SK-N-SH (cell line): ENCODE measurements around the gene PRKAG1. TPM values are rescaled to one million over a fixed set of nuclear protein-coding genes. Genes with fewer than 3 reads are reported as not detected.

Experiments used
- CTCF ChIA-PET: fragments of 300-600, 350-600 bp; formaldehyde crosslinking; extraction: SDS; loops from one replicate; lab custom pipeline; 2021; lab: Yijun Ruan, JAX
- POLR2A ChIA-PET: fragments of 350-600 bp; sonication (Branson Sonifier 250); formaldehyde crosslinking; extraction: SDS; loops from one replicate; lab custom pipeline; 2020; ENCODE audit warnings: antibody characterized with exemption, inconsistent platforms; lab: Yijun Ruan, JAX
- DNase-seq: peaks from one replicate; pipeline ENCODE4 v3.0.0; 2012
- H2AFZ ChIP-seq: fragments of 200-600 bp; sonication (generic); 2 replicates; pipeline ENCODE4 v1.8.1; 2016; ENCODE audit warnings: antibody characterized with exemption, mild to moderate bottlenecking, low read depth
- H3F3A ChIP-seq: fragments of 200-600 bp; sonication (generic); replicated peaks from 2 replicates; pipeline ENCODE3; 2016; ENCODE audit warnings: antibody characterized with exemption, mild to moderate bottlenecking; ENCODE audit not compliant: insufficient read depth
- H3K27ac ChIP-seq, 2 experiments: fragments of 200-500 bp in 1 of 2; fragments of 200-600 bp in 1 of 2; sonication (Bioruptor generic) in 1 of 2; sonication (generic), shearing (Covaris generic) in 1 of 2; 2 replicates each; pipeline versions ENCODE4 v1.5.1 to v1.6.1; 2014 to 2016; ENCODE audit warnings: low read depth in 2 of 2, inconsistent platforms in 1 of 2, low read length in 1 of 2, mild to moderate bottlenecking in 1 of 2, mixed read lengths in 1 of 2
- H3K27me3 ChIP-seq: fragments of 200-600 bp; sonication (generic), shearing (Covaris generic); 2 replicates; pipeline ENCODE4 v1.6.1; 2016; ENCODE audit warnings: mixed run types; ENCODE audit not compliant: insufficient read depth
- H3K36me3 ChIP-seq, 2 experiments: fragments of 200-500 bp in 1 of 2; fragments of 200-600 bp in 1 of 2; sonication (Bioruptor generic) in 1 of 2; sonication (generic) in 1 of 2; replicated peaks in 1 of 2; 2 replicates each; pipeline versions ENCODE3 to v1.5.1; 2014 to 2016; ENCODE audit warnings: low read length in 1 of 2, mild to moderate bottlenecking in 1 of 2; ENCODE audit not compliant: insufficient read depth in 2 of 2, control insufficient read depth in 1 of 2
- H3K4me1 ChIP-seq, 2 experiments: fragments of 200-500 bp in 1 of 2; fragments of 200-600 bp in 1 of 2; sonication (Bioruptor generic) in 1 of 2; sonication (generic), shearing (Covaris generic) in 1 of 2; 2 replicates each; pipeline versions ENCODE4 v1.5.1 to v1.6.1; 2014 to 2016; ENCODE audit warnings: low read depth in 1 of 2, low read length in 1 of 2, mixed run types in 1 of 2; ENCODE audit not compliant: insufficient read depth in 2 of 2, control insufficient read depth in 1 of 2
- H3K4me2 ChIP-seq: fragments of 200-600 bp; sonication (generic), shearing (Covaris generic); 2 replicates; pipeline ENCODE4 v1.6.1; 2017; ENCODE audit warnings: mixed run types
- H3K4me3 ChIP-seq, 2 experiments: fragments of 200-500 bp in 1 of 2; fragments of 200-600 bp in 1 of 2; sonication (Bioruptor generic) in 1 of 2; sonication (generic), shearing (Covaris generic) in 1 of 2; 2 replicates each; pipeline versions ENCODE4 v1.5.1 to v1.8.1; 2014 to 2016; ENCODE audit warnings: low read depth in 2 of 2, inconsistent platforms in 1 of 2, low read length in 1 of 2, mild to moderate bottlenecking in 1 of 2, mixed read lengths in 1 of 2, moderate library complexity in 1 of 2
- H3K79me2 ChIP-seq: fragments of 200-600 bp; sonication (generic); 2 replicates; pipeline ENCODE4 v1.8.1; 2017; ENCODE audit warnings: mild to moderate bottlenecking; ENCODE audit not compliant: insufficient read depth
- H3K9ac ChIP-seq: fragments of 200-600 bp; sonication (generic); 2 replicates; pipeline ENCODE4 v1.6.1; 2017; ENCODE audit warnings: mixed run types
- H3K9me2 ChIP-seq: fragments of 200-600 bp; sonication (generic); 2 replicates; pipeline ENCODE4 v1.6.1; 2017; ENCODE audit warnings: mixed run types
- H3K9me3 ChIP-seq: fragments of 200-600 bp; sonication (generic); 2 replicates; pipeline ENCODE4 v1.6.1; 2017; ENCODE audit warnings: mixed run types, mild to moderate bottlenecking, moderate library complexity
- H4K20me1 ChIP-seq: fragments of 200-600 bp; sonication (generic); 2 replicates; pipeline ENCODE4 v1.6.1; 2017; ENCODE audit warnings: mild to moderate bottlenecking, mixed run types; ENCODE audit not compliant: insufficient read depth
- EZH2phosphoT487 ChIP-seq: fragments of 200-600 bp; sonication (generic); IDR thresholded peaks from 2 replicates; pipeline ENCODE4 v1.6.1; 2017; ENCODE audit warnings: low read depth, mixed run types, mild to moderate bottlenecking, antibody characterized with exemption, moderate library complexity, borderline replicate concordance
- FOXM1 ChIP-seq: IDR thresholded peaks from 2 replicates; pipeline ENCODE4 v1.4.0; 2012; ENCODE audit warnings: low read depth, mild to moderate bottlenecking
- JUND ChIP-seq: IDR thresholded peaks from 2 replicates; pipeline ENCODE4 v1.4.0; 2012
- MEF2A ChIP-seq: IDR thresholded peaks from 2 replicates; pipeline ENCODE4 v1.4.0; 2012; ENCODE audit warnings: low read depth, borderline replicate concordance
- NRF1 ChIP-seq: IDR thresholded peaks from 2 replicates; pipeline ENCODE4 v1.6.1; 2012; ENCODE audit warnings: low read depth, mild to moderate bottlenecking, low read length
- RAD21 ChIP-seq: IDR thresholded peaks from 2 replicates; pipeline ENCODE4 v1.6.1; 2012; ENCODE audit warnings: mild to moderate bottlenecking, low read length
- RCOR1 ChIP-seq: fragments of 150-350 bp; IDR thresholded peaks from 2 replicates; pipeline ENCODE4 v1.6.1; 2017; ENCODE audit warnings: antibody characterized with exemption, low read length
- RFX5 ChIP-seq: IDR thresholded peaks from 2 replicates; pipeline ENCODE4 v1.6.1; 2012; ENCODE audit warnings: mild to moderate bottlenecking, improper control_type of control experiment, low read length
- RXRA ChIP-seq: IDR thresholded peaks from 2 replicates; pipeline ENCODE4 v1.4.0; 2012; ENCODE audit warnings: low read depth, mild to moderate bottlenecking, borderline replicate concordance
- SIN3A ChIP-seq: IDR thresholded peaks from 2 replicates; pipeline ENCODE4 v1.6.1; 2012; ENCODE audit warnings: low read depth, mild to moderate bottlenecking, low read length, moderate library complexity, borderline replicate concordance
- TCF12 ChIP-seq: IDR thresholded peaks from 2 replicates; pipeline ENCODE4 v1.4.0; 2012
- WGBS: methylation state at CpG from one replicate; pipeline ENCODE4 v1.1.6; 2017; ENCODE audit warnings: low lambda C conversion rate; 5-methylcytosine and 5-hydroxymethylcytosine counted together
- polyA plus RNA-seq, 3 experiments: library from polyadenylated mRNA; depleted of rRNA; stranded (reverse); fragments of >200 nt; gene quantifications; 2 replicates each; pipeline ENCODE4 v1.2.3, GENCODE V29; 2012
- TF ChIP-seq, protein P1 (sequence below): fragments of 150-350 bp; IDR thresholded peaks from 2 replicates; pipeline ENCODE4 v1.6.1; 2016; ENCODE audit warnings: mild to moderate bottlenecking, low read depth, low read length
- TF ChIP-seq, protein P2 (sequence below): IDR thresholded peaks from 2 replicates; pipeline ENCODE4 v1.6.1; 2012; ENCODE audit warnings: mild to moderate bottlenecking, low read depth, low read length, moderate library complexity

Gene PRKAG1
- polyA plus RNA-seq, 1 of the 3 experiments (the other 2 are of a cell fraction): 75.1 TPM

DNA sequence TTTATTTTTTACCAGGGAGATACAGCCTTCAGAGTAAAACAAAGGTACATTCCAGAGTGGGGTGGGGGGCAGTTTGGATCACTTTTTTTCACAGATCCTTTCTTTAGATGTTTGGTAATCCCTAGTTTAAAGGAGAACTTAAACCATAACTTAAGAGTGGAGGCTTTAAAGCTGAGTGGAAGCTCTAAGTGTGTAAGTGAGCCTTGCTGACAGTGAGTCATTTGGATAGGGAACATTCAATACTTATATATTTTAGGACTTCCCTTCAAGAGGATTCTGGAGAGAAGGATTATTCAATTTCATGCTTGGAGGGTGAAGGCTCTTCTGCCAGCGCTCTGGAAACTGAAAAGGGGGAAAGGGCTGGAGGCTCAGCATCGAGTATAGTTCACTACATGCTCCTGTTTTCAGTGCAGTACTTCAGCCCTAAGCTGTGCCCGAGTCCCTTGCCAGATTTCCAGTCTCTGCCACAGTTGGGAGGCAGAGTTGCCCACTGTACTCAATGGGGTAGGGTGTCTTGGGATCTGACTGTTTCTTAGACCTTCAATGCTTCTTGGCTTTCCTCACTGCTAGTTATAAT is 8.4 kb downstream of the PRKAG1 start:
- DNase-seq: no peak
- CTCF ChIA-PET: interaction anchor here (11.3 kb wide), 1 partner anchor 11 kb away, joined by 136 read pairs; the partner anchor contains the start of gene DDN
- H3K79me2 ChIP-seq: peaks cover 8% of the 10 kb centered on the region
- POLR2A ChIA-PET: no interaction called here
- no peak overlapping the region for H3K27ac ChIP-seq
- no peak overlapping the region for H2AFZ ChIP-seq
- H3K4me3 ChIP-seq: no peak overlapping the region
- no peak overlapping the region for H3K4me2 ChIP-seq
- no peaks in the 10 kb centered on the region for H3K9me3 ChIP-seq
- no peaks in the 10 kb centered on the region for H3K27me3 ChIP-seq
- no peak overlapping the region for H3K9ac ChIP-seq
- no peaks in the 10 kb centered on the region; the same call in none of the 2 replicates for H4K20me1 ChIP-seq
- H3K9me2 ChIP-seq: no peaks in the 10 kb centered on the region
- no peaks in the 10 kb centered on the region for H3F3A ChIP-seq
- H3K36me3 ChIP-seq: peaks cover 20 to 47% of the 10 kb centered on the region in 2 experiments
- H3K4me1 ChIP-seq: no peaks in the 10 kb centered on the region
- no peak for TF ChIP-seq RXRA
- no peak for TF ChIP-seq JUND
- TF ChIP-seq FOXM1: no peak
- TF ChIP-seq EZH2phosphoT487: no peak
- TF ChIP-seq RCOR1: no peak
- TF ChIP-seq SIN3A: no peak
- 83% methylated on average over 3 of the region's 3 CpGs for WGBS

DNA sequence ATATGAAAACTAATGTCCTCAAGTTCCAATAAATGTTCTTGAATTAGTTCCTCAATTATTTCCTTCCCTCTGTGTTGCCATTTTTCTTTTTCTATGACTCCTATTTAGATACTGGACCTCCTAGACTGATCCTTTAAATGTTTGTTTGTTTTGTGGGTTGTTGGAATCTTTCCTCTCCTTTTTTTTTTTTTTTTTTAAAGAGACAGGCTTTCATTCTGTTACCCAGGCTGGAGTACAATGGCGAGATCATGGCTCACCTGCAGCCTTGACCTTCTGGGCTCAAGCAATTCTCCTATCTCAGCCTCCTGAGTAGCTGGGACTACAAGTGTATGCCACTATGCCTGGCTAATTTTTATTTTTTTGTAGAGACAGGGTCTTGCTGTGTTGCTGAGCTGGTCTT is 9.6 kb downstream of the PRKAG1 start:
- CTCF ChIA-PET: interaction anchor here (0.9 to 11.3 kb wide), 5 partner anchors 9 to 32 kb away, joined by 3 to 136 read pairs (median 3); partner anchors contain the start of genes DDN and PRKAG1
- no peak overlapping the region for H3K4me2 ChIP-seq
- 93% methylated on average over 1 of the region's 1 CpG for WGBS
- no peaks in the 10 kb centered on the region for H3K27me3 ChIP-seq
- H3K9ac ChIP-seq: no peak overlapping the region
- POLR2A ChIA-PET: no interaction called here
- H3K4me3 ChIP-seq: no peak overlapping the region
- no peak overlapping the region for H3K27ac ChIP-seq
- no peaks in the 10 kb centered on the region; the same call in 1 of the 2 replicates for H4K20me1 ChIP-seq
- no peaks in the 10 kb centered on the region for H3K9me2 ChIP-seq
- no peaks in the 10 kb centered on the region for H3K4me1 ChIP-seq
- no peaks in the 10 kb centered on the region for H3K79me2 ChIP-seq
- no peaks in the 10 kb centered on the region for H3K9me3 ChIP-seq
- no peak for DNase-seq
- no peak overlapping the region for H2AFZ ChIP-seq
- peaks cover 25 to 55% of the 10 kb centered on the region in 2 experiments for H3K36me3 ChIP-seq
- no peaks in the 10 kb centered on the region for H3F3A ChIP-seq
- TF ChIP-seq, protein P1, sequence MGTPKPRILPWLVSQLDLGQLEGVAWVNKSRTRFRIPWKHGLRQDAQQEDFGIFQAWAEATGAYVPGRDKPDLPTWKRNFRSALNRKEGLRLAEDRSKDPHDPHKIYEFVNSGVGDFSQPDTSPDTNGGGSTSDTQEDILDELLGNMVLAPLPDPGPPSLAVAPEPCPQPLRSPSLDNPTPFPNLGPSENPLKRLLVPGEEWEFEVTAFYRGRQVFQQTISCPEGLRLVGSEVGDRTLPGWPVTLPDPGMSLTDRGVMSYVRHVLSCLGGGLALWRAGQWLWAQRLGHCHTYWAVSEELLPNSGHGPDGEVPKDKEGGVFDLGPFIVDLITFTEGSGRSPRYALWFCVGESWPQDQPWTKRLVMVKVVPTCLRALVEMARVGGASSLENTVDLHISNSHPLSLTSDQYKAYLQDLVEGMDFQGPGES: no peak
- TF ChIP-seq NRF1: no peak
- no peak for TF ChIP-seq RFX5
- no peak for TF ChIP-seq TCF12
- TF ChIP-seq EZH2phosphoT487: no peak
- TF ChIP-seq RXRA: no peak
- TF ChIP-seq MEF2A: no peak
- TF ChIP-seq, protein P2, sequence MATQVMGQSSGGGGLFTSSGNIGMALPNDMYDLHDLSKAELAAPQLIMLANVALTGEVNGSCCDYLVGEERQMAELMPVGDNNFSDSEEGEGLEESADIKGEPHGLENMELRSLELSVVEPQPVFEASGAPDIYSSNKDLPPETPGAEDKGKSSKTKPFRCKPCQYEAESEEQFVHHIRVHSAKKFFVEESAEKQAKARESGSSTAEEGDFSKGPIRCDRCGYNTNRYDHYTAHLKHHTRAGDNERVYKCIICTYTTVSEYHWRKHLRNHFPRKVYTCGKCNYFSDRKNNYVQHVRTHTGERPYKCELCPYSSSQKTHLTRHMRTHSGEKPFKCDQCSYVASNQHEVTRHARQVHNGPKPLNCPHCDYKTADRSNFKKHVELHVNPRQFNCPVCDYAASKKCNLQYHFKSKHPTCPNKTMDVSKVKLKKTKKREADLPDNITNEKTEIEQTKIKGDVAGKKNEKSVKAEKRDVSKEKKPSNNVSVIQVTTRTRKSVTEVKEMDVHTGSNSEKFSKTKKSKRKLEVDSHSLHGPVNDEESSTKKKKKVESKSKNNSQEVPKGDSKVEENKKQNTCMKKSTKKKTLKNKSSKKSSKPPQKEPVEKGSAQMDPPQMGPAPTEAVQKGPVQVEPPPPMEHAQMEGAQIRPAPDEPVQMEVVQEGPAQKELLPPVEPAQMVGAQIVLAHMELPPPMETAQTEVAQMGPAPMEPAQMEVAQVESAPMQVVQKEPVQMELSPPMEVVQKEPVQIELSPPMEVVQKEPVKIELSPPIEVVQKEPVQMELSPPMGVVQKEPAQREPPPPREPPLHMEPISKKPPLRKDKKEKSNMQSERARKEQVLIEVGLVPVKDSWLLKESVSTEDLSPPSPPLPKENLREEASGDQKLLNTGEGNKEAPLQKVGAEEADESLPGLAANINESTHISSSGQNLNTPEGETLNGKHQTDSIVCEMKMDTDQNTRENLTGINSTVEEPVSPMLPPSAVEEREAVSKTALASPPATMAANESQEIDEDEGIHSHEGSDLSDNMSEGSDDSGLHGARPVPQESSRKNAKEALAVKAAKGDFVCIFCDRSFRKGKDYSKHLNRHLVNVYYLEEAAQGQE: no peak
- no peak for TF ChIP-seq RAD21
